Measurements from ENCODE around the gene TEX55.
"Not testable (repeated sequence)": the region's sequence is repeated elsewhere in the genome, so short reads cannot be mapped to it uniquely, and the experiment has no call there.

TEX55 gene

DNA sequence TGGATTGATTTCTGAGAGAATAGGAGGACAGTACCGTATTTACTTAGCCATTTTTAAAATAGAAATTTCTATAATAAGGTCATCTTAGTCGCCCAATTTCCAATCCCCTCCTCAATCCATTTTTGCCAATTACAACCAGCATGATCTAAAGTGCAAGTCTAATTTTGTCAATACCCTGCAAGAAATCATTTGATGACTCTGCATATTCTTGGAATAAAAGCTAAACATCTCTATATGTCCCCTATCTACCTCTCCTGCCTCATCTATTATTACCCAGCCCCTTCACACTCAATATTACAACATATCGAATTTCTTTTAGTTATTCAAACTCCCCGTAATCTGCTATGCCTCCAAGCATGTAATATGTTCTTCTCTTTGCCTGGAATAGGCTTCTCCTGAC, 41.9 kb upstream of the TEX55 start:
- Histone ChIP-seq H3K4me1 (ENCODE audit: low read depth, poor library complexity, severe bottlenecking) (no peaks in the 10 kb centered on the region), H3K27me3 (ENCODE audit: insufficient read depth, low read depth) (no peaks in the 10 kb centered on the region), H3K79me2 (ENCODE audit: insufficient read depth, low read depth) (no peaks in the 10 kb centered on the region), H2AFZ (ENCODE audit: low read depth) (no peak overlapping the region), H4K20me1 (ENCODE audit: insufficient read depth) (no peaks in the 10 kb centered on the region), H3K4me2 (no peak overlapping the region), H3K4me3 (IDR thresholded peaks at IDR 0.05; ENCODE audit: insufficient read depth, low read depth, low read length) (no peak overlapping the region), H3K9ac (no peak overlapping the region), H3K27ac (no peak overlapping the region), H3K36me3 (ENCODE audit: insufficient read depth) (no peaks in the 10 kb centered on the region)
- TF ChIP-seq, protein P1, sequence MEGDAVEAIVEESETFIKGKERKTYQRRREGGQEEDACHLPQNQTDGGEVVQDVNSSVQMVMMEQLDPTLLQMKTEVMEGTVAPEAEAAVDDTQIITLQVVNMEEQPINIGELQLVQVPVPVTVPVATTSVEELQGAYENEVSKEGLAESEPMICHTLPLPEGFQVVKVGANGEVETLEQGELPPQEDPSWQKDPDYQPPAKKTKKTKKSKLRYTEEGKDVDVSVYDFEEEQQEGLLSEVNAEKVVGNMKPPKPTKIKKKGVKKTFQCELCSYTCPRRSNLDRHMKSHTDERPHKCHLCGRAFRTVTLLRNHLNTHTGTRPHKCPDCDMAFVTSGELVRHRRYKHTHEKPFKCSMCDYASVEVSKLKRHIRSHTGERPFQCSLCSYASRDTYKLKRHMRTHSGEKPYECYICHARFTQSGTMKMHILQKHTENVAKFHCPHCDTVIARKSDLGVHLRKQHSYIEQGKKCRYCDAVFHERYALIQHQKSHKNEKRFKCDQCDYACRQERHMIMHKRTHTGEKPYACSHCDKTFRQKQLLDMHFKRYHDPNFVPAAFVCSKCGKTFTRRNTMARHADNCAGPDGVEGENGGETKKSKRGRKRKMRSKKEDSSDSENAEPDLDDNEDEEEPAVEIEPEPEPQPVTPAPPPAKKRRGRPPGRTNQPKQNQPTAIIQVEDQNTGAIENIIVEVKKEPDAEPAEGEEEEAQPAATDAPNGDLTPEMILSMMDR (conservative IDR thresholded peaks at IDR 0.05; ENCODE audit: low read depth, low read length), result no peak

DNA sequence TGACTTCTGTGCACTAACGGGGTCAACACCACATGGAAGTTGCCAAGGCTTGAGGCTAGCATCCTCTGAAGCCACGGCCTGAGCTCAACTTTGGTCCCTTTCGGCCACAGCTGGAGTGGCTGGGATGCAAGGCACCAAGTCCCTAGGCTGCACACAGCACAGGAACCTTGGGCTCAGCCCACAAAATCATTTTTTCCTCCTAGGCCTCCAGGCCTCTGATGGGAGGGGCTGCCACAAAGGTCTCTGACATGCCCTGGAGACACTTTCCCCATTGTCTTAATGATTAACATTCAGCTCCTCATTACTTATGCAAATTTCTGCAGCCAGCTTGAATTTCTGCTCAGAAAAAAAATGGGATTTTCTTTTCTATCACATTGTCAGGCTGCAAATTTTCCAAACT, 27.6 kb upstream of the TEX55 start:
- not testable (repeated sequence) for H3K36me3 ChIP-seq (ENCODE audit: insufficient read depth); H3K27me3 ChIP-seq (ENCODE audit: insufficient read depth, low read depth); H3K4me2 ChIP-seq; H4K20me1 ChIP-seq (ENCODE audit: insufficient read depth); H3K9ac ChIP-seq; H3K4me3 ChIP-seq (IDR thresholded peaks at IDR 0.05; ENCODE audit: insufficient read depth, low read depth, low read length); H3K79me2 ChIP-seq (ENCODE audit: insufficient read depth, low read depth); H3K27ac ChIP-seq; H3K4me1 ChIP-seq (ENCODE audit: low read depth, poor library complexity, severe bottlenecking); H2AFZ ChIP-seq (ENCODE audit: low read depth)

DNA sequence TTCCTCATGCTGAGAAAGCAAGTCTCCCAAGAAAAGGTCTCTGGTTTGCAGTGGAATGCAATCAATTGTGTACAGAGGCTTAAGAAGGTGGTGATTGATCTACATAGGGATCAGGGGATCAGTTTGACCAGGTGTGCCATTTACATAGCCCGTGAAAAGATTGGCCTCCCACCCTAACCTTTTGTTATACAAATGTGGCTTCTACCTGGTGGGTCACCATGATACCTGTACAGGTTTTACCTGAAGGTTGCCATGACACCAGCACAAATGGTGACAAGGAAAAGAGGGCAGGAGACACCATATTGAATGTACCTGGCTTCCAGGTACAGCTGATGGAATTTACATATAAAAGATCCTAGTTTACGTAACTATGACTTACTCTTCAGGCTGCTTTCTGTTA, 25.5 kb upstream of the TEX55 start:
- H3K36me3 ChIP-seq (ENCODE audit: insufficient read depth), result no peaks in the 10 kb centered on the region
- H3K4me2 ChIP-seq, result no peak overlapping the region
- no peak overlapping the region for H2AFZ ChIP-seq (ENCODE audit: low read depth)
- H3K79me2 ChIP-seq (ENCODE audit: insufficient read depth, low read depth), result no peaks in the 10 kb centered on the region
- H3K27ac ChIP-seq, result no peak overlapping the region
- H4K20me1 ChIP-seq (ENCODE audit: insufficient read depth), result no peaks in the 10 kb centered on the region
- TF ChIP-seq, protein P1 (conservative IDR thresholded peaks at IDR 0.05; ENCODE audit: low read depth, low read length), result no peak
- H3K9ac ChIP-seq, result no peak overlapping the region
- H3K4me3 ChIP-seq (IDR thresholded peaks at IDR 0.05; ENCODE audit: insufficient read depth, low read depth, low read length), result no peak overlapping the region
- H3K4me1 ChIP-seq (ENCODE audit: low read depth, poor library complexity, severe bottlenecking), result no peaks in the 10 kb centered on the region
- no peaks in the 10 kb centered on the region for H3K27me3 ChIP-seq (ENCODE audit: insufficient read depth, low read depth)

DNA sequence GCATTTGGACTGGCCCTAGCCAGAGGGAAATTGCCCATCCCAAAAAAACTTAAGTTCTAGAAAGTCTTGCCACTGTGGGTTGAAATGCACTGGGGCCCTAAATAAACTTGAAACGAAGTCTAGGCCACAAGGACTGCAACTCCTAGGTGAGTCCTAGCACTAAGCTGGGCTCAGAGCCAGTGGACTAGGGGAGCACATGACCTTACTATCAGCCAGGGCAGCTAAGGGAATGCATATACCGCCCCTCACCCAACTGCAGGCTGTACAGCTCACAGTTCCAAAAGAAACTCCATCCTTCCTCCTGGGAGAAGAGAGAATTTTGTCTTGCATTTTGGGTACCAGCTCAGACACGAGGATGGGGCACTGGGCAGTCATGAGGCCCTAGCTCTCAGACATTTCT, 23.6 kb upstream of the TEX55 start:
- Histone ChIP-seq H3K4me3 (IDR thresholded peaks at IDR 0.05; ENCODE audit: insufficient read depth, low read depth, low read length) (no peak overlapping the region), H3K79me2 (ENCODE audit: insufficient read depth, low read depth) (no peaks in the 10 kb centered on the region), H2AFZ (ENCODE audit: low read depth) (no peak overlapping the region), H3K27me3 (ENCODE audit: insufficient read depth, low read depth) (no peaks in the 10 kb centered on the region), H3K27ac (no peak overlapping the region), H3K4me1 (ENCODE audit: low read depth, poor library complexity, severe bottlenecking) (no peaks in the 10 kb centered on the region), H3K4me2 (no peak overlapping the region), H3K36me3 (ENCODE audit: insufficient read depth) (no peaks in the 10 kb centered on the region), H4K20me1 (ENCODE audit: insufficient read depth) (no peaks in the 10 kb centered on the region), H3K9ac (no peak overlapping the region)
- TF ChIP-seq, protein P1 (conservative IDR thresholded peaks at IDR 0.05; ENCODE audit: low read depth, low read length), result no peak

DNA sequence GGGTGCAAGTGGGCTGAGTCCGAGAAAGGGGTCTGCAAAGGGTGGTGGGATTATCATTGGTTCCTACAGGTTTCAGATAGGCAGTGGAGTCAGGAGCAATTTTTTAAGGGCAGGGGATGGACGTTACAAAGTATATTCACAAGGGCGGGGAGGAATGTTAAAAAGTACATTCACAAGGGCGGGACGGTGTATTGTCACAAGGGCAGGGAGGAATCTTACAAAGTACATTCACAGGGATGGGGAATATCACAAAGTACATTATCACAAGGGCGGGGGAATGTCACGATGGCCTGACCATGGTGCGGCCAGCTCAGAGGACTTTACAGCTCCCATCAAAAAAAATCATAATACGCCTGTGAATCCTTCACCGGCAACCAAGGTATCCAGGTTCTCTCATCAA, 20.6 kb upstream of the TEX55 start:
- H3K79me2 ChIP-seq (ENCODE audit: insufficient read depth, low read depth), result no peaks in the 10 kb centered on the region
- H3K9ac ChIP-seq, result no peak overlapping the region
- no peaks in the 10 kb centered on the region for H3K4me1 ChIP-seq (ENCODE audit: low read depth, poor library complexity, severe bottlenecking)
- H4K20me1 ChIP-seq (ENCODE audit: insufficient read depth), result no peaks in the 10 kb centered on the region
- H3K4me2 ChIP-seq, result no peak overlapping the region
- H2AFZ ChIP-seq (ENCODE audit: low read depth), result no peak overlapping the region
- H3K4me3 ChIP-seq (IDR thresholded peaks at IDR 0.05; ENCODE audit: insufficient read depth, low read depth, low read length), result no peak overlapping the region
- no peak overlapping the region for H3K27ac ChIP-seq
- H3K27me3 ChIP-seq (ENCODE audit: insufficient read depth, low read depth), result no peaks in the 10 kb centered on the region
- no peaks in the 10 kb centered on the region for H3K36me3 ChIP-seq (ENCODE audit: insufficient read depth)
- TF ChIP-seq, protein P1 (conservative IDR thresholded peaks at IDR 0.05; ENCODE audit: low read depth, low read length), result no peak

All from KMS-11 (cell line).